CD14-positive monocyte (primary cell): Measurements from ENCODE around the gene DSC2. TPM values are rescaled to one million over a fixed set of nuclear protein-coding genes. Genes with fewer than 3 reads are reported as not detected.

Experiments used
- DNase-seq, 3 donors: peaks; one replicate each; pipeline ENCODE4 v3.0.0-alpha.2; 2011 to 2022
- H2AFZ ChIP-seq: 2 replicates; pipeline ENCODE4 v1.6.0; 2012; ENCODE audit warnings: mild to moderate bottlenecking, low read depth, low read length, inconsistent platforms; ENCODE audit not compliant: insufficient read depth, poor library complexity, severe bottlenecking
- H3K27ac ChIP-seq, 2 donors: 1 replicate in 1 of 2; 2 replicates in 1 of 2; pipeline ENCODE4 v1.5.1; 2012 to 2013; ENCODE audit warnings: low read length in 2 of 2, control low read depth in 1 of 2, inconsistent platforms in 1 of 2, low read depth in 1 of 2, mild to moderate bottlenecking in 1 of 2
- H3K27me3 ChIP-seq, 2 donors: one replicate each; pipeline versions ENCODE4 v1.6.0 to v1.6.1; 2011 to 2013; ENCODE audit warnings: low read length in 2 of 2; ENCODE audit not compliant: control insufficient read depth in 2 of 2, insufficient read depth in 2 of 2
- H3K36me3 ChIP-seq, 2 donors: replicated peaks in 1 of 2; 1 replicate in 1 of 2; 2 replicates in 1 of 2; pipeline versions ENCODE4 v1.5.1 to v1.6.1; 2012 to 2013; ENCODE audit warnings: low read length in 2 of 2, control low read depth in 1 of 2, inconsistent platforms in 1 of 2, mild to moderate bottlenecking in 1 of 2; ENCODE audit not compliant: insufficient read depth in 2 of 2, control insufficient read depth in 1 of 2
- H3K4me1 ChIP-seq, 2 donors: 1 replicate in 1 of 2; 2 replicates in 1 of 2; pipeline versions ENCODE4 v1.5.1 to v1.6.1; 2012 to 2013; ENCODE audit warnings: low read length in 2 of 2, control low read depth in 1 of 2, inconsistent platforms in 1 of 2, mild to moderate bottlenecking in 1 of 2, moderate library complexity in 1 of 2; ENCODE audit not compliant: insufficient read depth in 2 of 2, control insufficient read depth in 1 of 2
- H3K4me2 ChIP-seq: replicated peaks from 2 replicates; pipeline ENCODE3; 2012; ENCODE audit warnings: low read length, moderate library complexity, mild to moderate bottlenecking; ENCODE audit not compliant: poor library complexity, severe bottlenecking; ENCODE audit errors: extremely low read depth
- H3K4me3 ChIP-seq, 3 experiments: fragments of 200-600 bp in 1 of 3; sonication (generic) in 1 of 3; replicated peaks in 1 of 3; 1 replicate in 2 of 3; 2 replicates in 1 of 3; pipeline ENCODE4 v1.5.1; 2011 to 2013; ENCODE audit warnings: low read length in 3 of 3, mild to moderate bottlenecking in 3 of 3, control low read depth in 2 of 3, low read depth in 2 of 3, inconsistent platforms in 1 of 3, moderate library complexity in 1 of 3
- H3K79me2 ChIP-seq: 2 replicates; pipeline ENCODE4 v1.6.0; 2012; ENCODE audit warnings: mild to moderate bottlenecking, control low read depth, inconsistent platforms, low read length, moderate library complexity; ENCODE audit not compliant: insufficient read depth
- H3K9ac ChIP-seq: 2 replicates; pipeline ENCODE4 v1.6.0; 2017; ENCODE audit warnings: low read length, mild to moderate bottlenecking; ENCODE audit not compliant: insufficient read depth, poor library complexity, severe bottlenecking
- H3K9me3 ChIP-seq, 2 donors: replicated peaks in 1 of 2; 1 replicate in 1 of 2; 2 replicates in 1 of 2; pipeline versions ENCODE4 v1.5.1 to v1.6.1; 2012 to 2013; ENCODE audit warnings: low read length in 2 of 2, control low read depth in 1 of 2; ENCODE audit not compliant: control insufficient read depth in 1 of 2, insufficient read depth in 1 of 2
- H4K20me1 ChIP-seq: 2 replicates; pipeline ENCODE4 v1.6.0; 2012; ENCODE audit warnings: mild to moderate bottlenecking, low read length, control low read depth, moderate library complexity; ENCODE audit not compliant: insufficient read depth
- H3K27ac Mint-ChIP-seq, 7 donors: one replicate each; pipeline ENCODE4 v1.8.0; 2020; ENCODE audit warnings: mild to moderate bottlenecking in 7 of 7, mixed read lengths in 7 of 7, moderate library complexity in 6 of 7, inconsistent platforms in 2 of 7
- H3K27me3 Mint-ChIP-seq, 3 donors: one replicate each; pipeline ENCODE4 v1.8.0; 2021 to 2022; ENCODE audit warnings: low read depth in 3 of 3, mild to moderate bottlenecking in 3 of 3, mixed read lengths in 3 of 3, moderate library complexity in 3 of 3, inconsistent platforms in 1 of 3
- H3K36me3 Mint-ChIP-seq, 2 donors: one replicate each; pipeline ENCODE4 v1.8.0; 2020; ENCODE audit warnings: mixed read lengths in 2 of 2, inconsistent platforms in 1 of 2, mild to moderate bottlenecking in 1 of 2
- H3K4me1 Mint-ChIP-seq: one replicate; pipeline ENCODE4 v1.8.0; 2020; ENCODE audit warnings: mild to moderate bottlenecking, mixed read lengths
- H3K4me3 Mint-ChIP-seq, 2 donors: one replicate each; pipeline ENCODE4 v1.8.0; 2020; ENCODE audit warnings: mild to moderate bottlenecking in 2 of 2, mixed read lengths in 2 of 2, moderate library complexity in 1 of 2
- H3K9me3 Mint-ChIP-seq, 7 donors: one replicate each; pipeline ENCODE4 v1.8.0; 2020 to 2022; ENCODE audit warnings: mixed read lengths in 7 of 7, mild to moderate bottlenecking in 6 of 7, moderate library complexity in 6 of 7, inconsistent platforms in 2 of 7
- WGBS: methylation state at CpG from one replicate; pipeline ENCODE4 v1.1.5; 2013; ENCODE audit warnings: missing lambda C conversion rate; ENCODE audit not compliant: insufficient coverage; 5-methylcytosine and 5-hydroxymethylcytosine counted together
- intact Hi-C, 2 donors: fragments of 100-400 bp; cut with micrococcal nuclease; formaldehyde crosslinking; loops; one replicate each; pipeline versions ENCODE4 v1.15.0 to v1.15.1; 2023
- polyA plus RNA-seq, 3 donors: library from polyadenylated mRNA; depleted of rRNA in 1 of 3; unstranded in 2 of 3; stranded (reverse) in 1 of 3; fragments of 300-500 nt in 2 of 3; fragments of >200 nt in 1 of 3; fragmentation: Illumina TruSeq in 2 of 3; gene quantifications; 1 replicate in 2 of 3; 2 replicates in 1 of 3; pipeline ENCODE4 v1.2.3, GENCODE V29; 2012 to 2021
- TF ChIP-seq, protein P1 (sequence below): fragments of 200-600 bp; IDR thresholded peaks from one replicate; pipeline ENCODE4 v1.8.0; 2022; ENCODE audit warnings: antibody characterized with exemption, mild to moderate bottlenecking

The DSC2 gene
- polyA plus RNA-seq, 3 donors, result 3.2 to 11.3 (median 3.3) TPM

DNA sequence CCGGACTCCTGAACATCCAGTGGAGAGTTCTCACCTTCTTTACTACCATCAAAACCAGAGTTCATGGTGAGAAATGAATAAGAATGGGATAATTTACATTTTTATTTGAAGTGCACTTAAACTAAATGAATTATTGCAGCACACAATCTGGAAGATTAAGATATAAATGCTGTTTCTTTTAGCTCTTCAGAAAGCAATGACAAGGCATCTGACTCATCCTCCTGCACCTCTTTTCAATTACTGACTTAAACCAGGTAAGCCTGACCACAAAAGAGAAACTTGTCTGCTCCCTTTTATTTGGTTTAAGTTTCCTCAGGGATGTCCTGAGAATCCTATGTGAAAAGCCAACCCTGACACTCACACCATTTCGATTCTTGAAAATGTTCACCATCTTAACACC lies 720 bp upstream of the DSC2 start:
- Histone ChIP-seq H3K27ac (no peak overlapping the region), H3K36me3 (no peaks in the 10 kb centered on the region), H3K4me3 (no peak overlapping the region), H2AFZ (no peak overlapping the region), H4K20me1 (no peaks in the 10 kb centered on the region), H3K9ac (no peak overlapping the region), H3K9me3 (no peaks in the 10 kb centered on the region), H3K4me1 (peaks cover 17 to 20% of the 10 kb centered on the region in 2 donors), H3K79me2 (no peaks in the 10 kb centered on the region), H3K4me2 (no peak overlapping the region), H3K27me3 (peaks cover 22 to 28% of the 10 kb centered on the region in 2 donors)
- peaks cover 0 to 4% (median 0%) of the 10 kb centered on the region in 7 donors for H3K9me3 Mint-ChIP-seq
- no CpG with 5 or more reads among the region's 2 CpGs for WGBS
- peaks cover 29 to 45% (median 41%) of the 10 kb centered on the region in 3 donors for H3K27me3 Mint-ChIP-seq
- TF ChIP-seq, protein P1, sequence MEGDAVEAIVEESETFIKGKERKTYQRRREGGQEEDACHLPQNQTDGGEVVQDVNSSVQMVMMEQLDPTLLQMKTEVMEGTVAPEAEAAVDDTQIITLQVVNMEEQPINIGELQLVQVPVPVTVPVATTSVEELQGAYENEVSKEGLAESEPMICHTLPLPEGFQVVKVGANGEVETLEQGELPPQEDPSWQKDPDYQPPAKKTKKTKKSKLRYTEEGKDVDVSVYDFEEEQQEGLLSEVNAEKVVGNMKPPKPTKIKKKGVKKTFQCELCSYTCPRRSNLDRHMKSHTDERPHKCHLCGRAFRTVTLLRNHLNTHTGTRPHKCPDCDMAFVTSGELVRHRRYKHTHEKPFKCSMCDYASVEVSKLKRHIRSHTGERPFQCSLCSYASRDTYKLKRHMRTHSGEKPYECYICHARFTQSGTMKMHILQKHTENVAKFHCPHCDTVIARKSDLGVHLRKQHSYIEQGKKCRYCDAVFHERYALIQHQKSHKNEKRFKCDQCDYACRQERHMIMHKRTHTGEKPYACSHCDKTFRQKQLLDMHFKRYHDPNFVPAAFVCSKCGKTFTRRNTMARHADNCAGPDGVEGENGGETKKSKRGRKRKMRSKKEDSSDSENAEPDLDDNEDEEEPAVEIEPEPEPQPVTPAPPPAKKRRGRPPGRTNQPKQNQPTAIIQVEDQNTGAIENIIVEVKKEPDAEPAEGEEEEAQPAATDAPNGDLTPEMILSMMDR, result no peak
- peaks cover 24% of the 10 kb centered on the region for H3K4me1 Mint-ChIP-seq
- no peaks in the 10 kb centered on the region for H3K36me3 Mint-ChIP-seq
- H3K27ac Mint-ChIP-seq, result no peak overlapping the region
- intact Hi-C loops, result loop anchor here in 1 of 2 donors (10.0 kb wide), 1 partner anchor 112 kb away; no protein-coding TSS in a partner anchor
- peak overlapping the region in 1 of 2 donors; percentile 92 for H3K4me3 Mint-ChIP-seq
- DNase-seq, result no peak

DNA sequence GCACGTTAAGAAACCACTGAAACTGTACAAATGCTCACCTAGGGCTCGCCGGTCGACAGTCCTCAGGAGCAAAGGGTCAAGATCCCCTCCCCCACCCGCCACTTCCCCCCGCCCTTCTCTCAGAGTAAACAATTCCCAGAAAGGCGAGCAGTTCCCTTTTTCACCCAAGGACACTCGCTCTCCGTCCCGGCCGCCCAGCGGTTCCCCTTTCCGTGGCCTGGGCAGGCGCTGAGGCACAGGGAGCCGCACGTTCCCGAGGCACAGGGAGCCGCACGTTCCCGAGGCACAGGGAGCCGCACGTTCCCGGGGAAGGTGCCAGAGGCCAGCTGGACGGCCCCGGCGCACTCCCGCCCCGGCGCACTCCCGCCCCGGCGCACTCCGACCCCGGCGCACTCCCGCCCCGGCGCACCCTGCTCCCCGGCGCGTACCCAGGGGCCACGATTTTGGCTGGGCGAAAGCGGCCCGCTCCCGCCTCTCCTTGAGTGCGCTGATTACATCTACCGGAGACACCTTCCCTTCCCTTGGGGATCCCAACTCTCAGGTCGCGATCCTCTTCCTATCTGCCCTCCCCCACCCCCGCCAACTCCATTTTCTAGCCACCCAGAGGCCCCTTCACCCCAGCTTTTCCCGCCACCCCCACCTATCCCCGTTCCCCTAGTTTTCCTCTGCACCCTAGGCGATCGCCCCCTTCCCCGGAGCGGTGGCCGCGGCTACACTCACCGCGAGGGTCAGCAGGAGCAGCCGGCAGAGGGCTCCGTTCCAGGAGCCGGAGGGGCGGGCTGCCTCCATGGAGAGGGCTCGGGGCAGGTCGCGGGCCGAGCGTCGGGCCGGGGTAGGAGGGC lies 817 bp downstream of the DSC2 start:
- Histone ChIP-seq H3K36me3 (no peaks in the 10 kb centered on the region), H3K9me3 (no peaks in the 10 kb centered on the region), H3K4me2 (peak overlapping the region; percentile 96), H3K27ac (peak overlapping the region; percentile 35 to 67), H3K4me3 (peak overlapping the region; percentile 46 to 90 (median 83)), H2AFZ (peak overlapping the region; percentile 95), H4K20me1 (no peaks in the 10 kb centered on the region), H3K9ac (peak overlapping the region; percentile 74), H3K4me1 (peaks cover 17 to 20% of the 10 kb centered on the region in 2 donors), H3K79me2 (no peaks in the 10 kb centered on the region), H3K27me3 (peaks cover 22 to 28% of the 10 kb centered on the region in 2 donors)
- intact Hi-C loops, result loop anchor here in 1 of 2 donors (10.0 kb wide), 1 partner anchor 113 kb away; no protein-coding TSS in a partner anchor
- peak overlapping the region; percentile 90 to 92 for H3K4me3 Mint-ChIP-seq
- peak overlapping the region in 5 of 7 donors; percentile 70 to 80 (median 76) for H3K27ac Mint-ChIP-seq
- peaks cover 28 to 41% (median 40%) of the 10 kb centered on the region in 3 donors for H3K27me3 Mint-ChIP-seq
- TF ChIP-seq, protein P1, result no peak
- peak; percentile 54 to 81 (median 79) for DNase-seq
- WGBS, result under 1% methylated on average over 64 of the region's 72 CpGs
- no peaks in the 10 kb centered on the region for H3K36me3 Mint-ChIP-seq
- H3K4me1 Mint-ChIP-seq, result peaks cover 24% of the 10 kb centered on the region
- peaks cover 0 to 7% (median 0%) of the 10 kb centered on the region in 7 donors for H3K9me3 Mint-ChIP-seq
